Sigmoid colon (tissue), 7 donors: ENCODE results near the gene GPR18. TPM values are rescaled to one million over a fixed set of nuclear protein-coding genes. Genes with fewer than 3 reads are reported as not detected.
A peak's percentile ranks its signal among the peaks of the same experiment; 100 is the strongest.

ENCODE experiments used
- DNase-seq: peaks from one replicate; pipeline ENCODE4 v3.0.0-alpha.2; 2019
- H3K27ac ChIP-seq, 4 donors: fragments of 200-600 bp; sonication (generic); one replicate each; pipeline ENCODE4 v1.5.1; 2016 to 2019; ENCODE audit warnings: mild to moderate bottlenecking in 1 of 4
- H3K27me3 ChIP-seq, 3 donors: fragments of 200-600 bp; sonication (generic); one replicate each; pipeline ENCODE4 v1.5.1; 2019; ENCODE audit warnings: mild to moderate bottlenecking in 1 of 3
- H3K36me3 ChIP-seq, 4 donors: fragments of 200-600 bp; sonication (generic); one replicate each; pipeline ENCODE4 v1.5.1; 2016 to 2019
- H3K4me1 ChIP-seq, 4 donors: fragments of 200-600 bp; sonication (generic); one replicate each; pipeline ENCODE4 v1.5.1; 2017 to 2019
- H3K4me3 ChIP-seq, 4 donors: fragments of 200-600 bp; sonication (generic); one replicate each; pipeline ENCODE4 v1.5.1; 2017 to 2019; ENCODE audit warnings: mild to moderate bottlenecking in 2 of 4, moderate library complexity in 1 of 4
- H3K9me3 ChIP-seq, 4 donors: fragments of 200-600 bp in 3 of 4; sonication (generic) in 3 of 4; one replicate each; pipeline versions ENCODE4 v1.5.1 to v1.6.1; 2013 to 2019
- CTCF ChIP-seq, 4 experiments: fragments of 450-650 bp in 3 of 4; fragments of 200-600 bp in 1 of 4; IDR thresholded peaks; one replicate each; pipeline ENCODE4 v1.5.1; 2016 to 2019; ENCODE audit warnings: antibody characterized with exemption in 4 of 4, mild to moderate bottlenecking in 3 of 4, moderate library complexity in 2 of 4
- EP300 ChIP-seq, 4 donors: sonication (generic); formaldehyde crosslinking; IDR thresholded peaks; one replicate each; pipeline ENCODE4 v1.6.1; 2017; ENCODE audit warnings: antibody characterized with exemption in 4 of 4
- POLR2A ChIP-seq, 2 donors: fragments of 450-650 bp; IDR thresholded peaks; one replicate each; pipeline ENCODE4 v1.6.1; 2016; ENCODE audit warnings: antibody characterized with exemption in 2 of 2, mild to moderate bottlenecking in 2 of 2, moderate library complexity in 2 of 2
- POLR2AphosphoS5 ChIP-seq, 4 donors: sonication (generic); formaldehyde crosslinking; IDR thresholded peaks; one replicate each; pipeline ENCODE4 v1.6.1; 2017; ENCODE audit warnings: antibody characterized with exemption in 4 of 4
- WGBS, 2 donors: extraction: QIAGEN DNeasy Blood & Tissue Kit; methylation state at CpG; one replicate each; pipeline ENCODE4 v1.1.7; 2013; 5-methylcytosine and 5-hydroxymethylcytosine counted together
- intact Hi-C: fragments of 100-400 bp; cut with DNase I; formaldehyde crosslinking; loops from one replicate; pipeline ENCODE4 v1.15.1; 2023
- polyA plus RNA-seq, 3 donors: library from polyadenylated mRNA; stranded (reverse); fragments of 200-250 nt; gene quantifications; one replicate each; pipeline ENCODE4 v1.2.3, GENCODE V29; 2013
- total RNA-seq, 4 donors: library from RNA; depleted of rRNA; stranded (reverse); fragments of >200 nt; gene quantifications; one replicate each; pipeline ENCODE4 v1.1.0, GENCODE V29; 2016
- donor health status: healthy with polysubstance abuse.
- donor health status: Bipolar disorder and iron deficiency.
- donor health status: healthy.

GPR18 gene
- total and polyA plus RNA-seq, 7 donors, result 0.83 to 7.5 TPM; not detected in 5

GRCh38 chr13:99297331-99297730 lies 39.2 kb upstream of the GPR18 start:
- intact Hi-C loops, result no loop called here
- Histone ChIP-seq H3K27me3 (no peaks in the 10 kb centered on the region), H3K36me3 (peaks cover 0 to 30% (median 3%) of the 10 kb centered on the region in 4 donors), H3K27ac (peak overlapping the region in 3 of 4 donors; percentile 18 to 39 (median 26)), H3K9me3 (no peaks in the 10 kb centered on the region), H3K4me1 (peaks cover 0 to 32% (median 9%) of the 10 kb centered on the region in 4 donors), H3K4me3 (no peak overlapping the region)
- TF ChIP-seq EP300 (IDR thresholded peaks at IDR 0.05), result no peak
- DNase-seq, result no peak

DNA sequence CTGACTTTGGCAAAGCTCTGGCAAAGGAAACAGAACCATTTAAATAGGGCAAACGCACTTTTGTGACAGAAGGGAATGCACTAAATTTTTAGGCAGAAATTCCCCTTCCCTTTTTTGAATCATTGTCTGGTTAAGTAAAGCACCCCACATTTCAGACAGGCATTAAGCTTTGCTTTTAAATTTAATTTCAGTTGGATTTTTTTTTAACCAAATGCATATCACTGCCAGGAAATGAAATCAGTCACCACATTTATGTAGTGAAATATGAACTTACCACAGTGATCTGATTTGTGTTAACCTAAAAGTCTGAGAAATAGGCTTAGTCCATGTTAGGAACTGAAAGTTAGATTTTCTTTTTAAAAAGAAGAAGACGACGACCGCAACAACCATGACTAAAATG lies 38.2 kb upstream of the GPR18 start:
- Histone ChIP-seq H3K27me3 (no peaks in the 10 kb centered on the region), H3K4me3 (no peak overlapping the region), H3K4me1 (peaks cover 0 to 29% (median 9%) of the 10 kb centered on the region in 4 donors), H3K36me3 (peaks cover 0 to 30% (median 3%) of the 10 kb centered on the region in 4 donors), H3K27ac (peak overlapping the region in 2 of 4 donors; percentile 17 to 18), H3K9me3 (no peaks in the 10 kb centered on the region)
- DNase-seq, result no peak
- TF ChIP-seq POLR2A (IDR thresholded peaks at IDR 0.05) (no peak), POLR2AphosphoS5 (IDR thresholded peaks at IDR 0.05) (no peak), CTCF (IDR thresholded peaks at IDR 0.05) (no peak), EP300 (IDR thresholded peaks at IDR 0.05) (no peak)
- intact Hi-C loops, result no loop called here
- WGBS, 2 donors, result 53 to 83% methylated on average over 4 of the region's 4 CpGs

DNA sequence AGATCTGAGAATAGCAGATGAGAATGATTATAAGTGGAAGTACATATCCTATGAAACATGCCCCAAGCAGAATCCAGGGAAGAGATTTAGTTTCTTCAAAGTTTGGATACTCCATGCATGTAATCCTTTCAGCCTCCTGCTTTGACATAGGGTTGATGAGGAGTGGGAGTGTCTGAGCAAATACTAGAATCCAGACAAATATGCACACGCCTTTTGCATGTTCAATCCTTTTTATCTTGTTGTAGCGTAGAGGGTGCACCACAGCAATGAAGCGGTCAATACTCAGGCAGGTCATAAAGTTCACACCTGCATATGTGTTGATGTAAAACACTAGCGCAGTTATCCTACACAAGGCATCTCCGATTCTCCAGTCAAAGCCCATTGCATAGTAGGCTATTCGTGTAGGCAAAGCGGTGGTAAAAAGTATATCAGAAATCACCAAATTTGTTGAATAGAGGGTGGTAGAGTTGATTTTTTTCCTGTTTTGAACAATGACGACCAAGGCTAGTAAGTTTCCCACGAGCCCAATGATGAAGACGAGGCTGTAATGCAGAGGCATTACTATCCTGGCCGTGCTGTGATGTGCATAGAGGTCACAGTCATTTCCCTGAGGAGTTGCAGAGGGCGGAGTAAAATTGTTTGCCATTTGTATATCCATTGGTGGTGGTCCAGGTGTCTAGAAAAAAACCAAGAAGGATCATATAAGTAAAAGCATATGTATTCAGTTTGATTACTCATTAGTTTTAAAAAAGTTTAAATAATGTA lies 37.5 kb upstream of the GPR18 start:
- peak overlapping the region in 1 of 4 donors; percentile 23 for H3K27ac ChIP-seq
- TF ChIP-seq POLR2AphosphoS5 (IDR thresholded peaks at IDR 0.05), result no peak
- TF ChIP-seq POLR2A (IDR thresholded peaks at IDR 0.05), result no peak
- TF ChIP-seq CTCF (IDR thresholded peaks at IDR 0.05), result no peak
- no peak for TF ChIP-seq EP300 (IDR thresholded peaks at IDR 0.05)
- WGBS, 2 donors, result 85 to 91% methylated on average over 12 of the region's 12 CpGs
- no peaks in the 10 kb centered on the region for H3K27me3 ChIP-seq
- H3K36me3 ChIP-seq, result peaks cover 0 to 30% (median 3%) of the 10 kb centered on the region in 4 donors
- peaks cover 0 to 22% (median 9%) of the 10 kb centered on the region in 4 donors for H3K4me1 ChIP-seq
- no peak for DNase-seq
- intact Hi-C loops, result no loop called here
- H3K4me3 ChIP-seq, result no peak overlapping the region
- no peaks in the 10 kb centered on the region for H3K9me3 ChIP-seq

DNA sequence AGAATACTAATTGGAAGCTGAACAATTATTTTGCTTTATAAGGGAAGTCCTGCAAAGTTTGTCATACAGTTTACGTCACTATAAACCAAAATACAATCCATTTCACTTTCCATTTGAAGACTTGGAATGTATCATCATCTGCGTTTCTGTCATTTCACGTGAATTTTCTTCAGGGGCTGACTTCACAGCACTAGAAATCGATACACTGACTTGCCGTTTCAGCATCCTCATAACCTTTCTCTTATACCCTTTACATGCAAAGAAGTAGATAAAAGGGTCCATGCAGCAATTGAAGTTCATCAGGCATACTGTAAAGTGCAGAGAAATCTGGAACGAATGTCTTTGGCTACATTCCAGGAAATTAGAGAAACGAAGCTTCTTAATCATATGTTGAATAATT lies 36.8 kb upstream of the GPR18 start:
- H3K4me3 ChIP-seq, result no peak overlapping the region
- WGBS, 2 donors, result 67 to 80% methylated on average over 7 of the region's 7 CpGs
- DNase-seq, result no peak
- H3K4me1 ChIP-seq, result peaks cover 0 to 18% (median 5%) of the 10 kb centered on the region in 4 donors
- intact Hi-C loops, result no loop called here
- H3K36me3 ChIP-seq, result peaks cover 0 to 30% (median 3%) of the 10 kb centered on the region in 4 donors
- H3K9me3 ChIP-seq, result no peaks in the 10 kb centered on the region
- no peaks in the 10 kb centered on the region for H3K27me3 ChIP-seq
- TF ChIP-seq POLR2A (IDR thresholded peaks at IDR 0.05) (no peak), EP300 (IDR thresholded peaks at IDR 0.05) (no peak), CTCF (IDR thresholded peaks at IDR 0.05) (no peak), POLR2AphosphoS5 (IDR thresholded peaks at IDR 0.05) (no peak)
- H3K27ac ChIP-seq, result peak overlapping the region in 1 of 4 donors; percentile 23

DNA sequence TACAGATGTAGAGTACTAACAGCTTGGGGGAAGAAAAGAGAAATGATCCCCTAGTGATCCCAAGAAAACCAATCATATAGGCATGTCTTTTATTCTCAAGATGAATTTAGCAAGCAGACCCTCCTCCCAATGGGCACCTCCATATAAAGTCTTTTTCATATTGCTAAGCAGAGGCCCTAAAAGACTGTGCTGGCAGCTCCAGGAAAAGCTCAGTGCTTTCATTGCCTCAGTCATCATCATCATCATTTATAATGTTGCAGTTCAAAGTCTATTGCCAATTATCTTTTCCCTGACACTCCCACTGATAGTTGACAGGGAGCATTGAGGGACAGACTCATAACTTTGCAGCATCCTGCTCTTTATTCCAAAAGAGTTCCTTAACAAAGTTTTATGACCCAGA lies 36.0 kb upstream of the GPR18 start:
- TF ChIP-seq EP300 (IDR thresholded peaks at IDR 0.05) (no peak), POLR2A (IDR thresholded peaks at IDR 0.05) (no peak)
- intact Hi-C loops, result no loop called here

More for the DNA sequence above, 36.0 kb upstream of the GPR18 start:
- Histone ChIP-seq H3K4me3 (no peak overlapping the region), H3K4me1 (peaks cover 0 to 11% (median 5%) of the 10 kb centered on the region in 4 donors), H3K27ac (no peak overlapping the region), H3K36me3 (peaks cover 0 to 30% (median 3%) of the 10 kb centered on the region in 4 donors), H3K9me3 (no peaks in the 10 kb centered on the region), H3K27me3 (no peaks in the 10 kb centered on the region)
- no peak for DNase-seq
